SK-N-SH treated with all-trans-retinoic acid at 6 μM for 48 hours (cell line): ENCODE results near the gene CYBA.

Experiments used
- ATAC-seq: fragments of 200-7000 bp; cut with Tn5 transposase; 3 replicates; pipeline ENCODE4 v1.9.1; 2020; ENCODE audit warnings: mild to moderate bottlenecking, moderate library complexity
- ARNTL ChIP-seq: fragments of 450-650 bp; formaldehyde crosslinking; IDR thresholded peaks from 2 replicates; pipeline ENCODE4 v1.5.0; 2020; ENCODE audit warnings: low read depth, mild to moderate bottlenecking, moderate library complexity, borderline replicate concordance
- CREB5 ChIP-seq: fragments of 250-450 bp; sonication (Bioruptor Pico); IDR thresholded peaks from 2 replicates; pipeline ENCODE4 v1.5.1; 2020; ENCODE audit warnings: low read depth, mild to moderate bottlenecking, moderate library complexity
- CSDC2 ChIP-seq: fragments of 250-450 bp; sonication (Bioruptor Pico); IDR thresholded peaks from 2 replicates; pipeline ENCODE4 v1.5.0; 2020; ENCODE audit warnings: mild to moderate bottlenecking, moderate library complexity
- ESRRG ChIP-seq: fragments of 250-450 bp; sonication (Bioruptor Pico); IDR thresholded peaks from 2 replicates; pipeline ENCODE4 v1.6.1; 2021; ENCODE audit warnings: mild to moderate bottlenecking
- GLIS3 ChIP-seq: fragments of 250-450 bp; sonication (Bioruptor Pico); IDR thresholded peaks from 2 replicates; pipeline ENCODE4 v1.5.0; 2020; ENCODE audit warnings: mild to moderate bottlenecking, moderate library complexity
- ISL1 ChIP-seq: fragments of 250-450 bp; sonication (Bioruptor Pico); IDR thresholded peaks from 2 replicates; pipeline ENCODE4 v2.1.2; 2022; ENCODE audit warnings: mild to moderate bottlenecking, moderate library complexity
- OSR1 ChIP-seq: fragments of 250-450 bp; sonication (Bioruptor Pico); IDR thresholded peaks from 2 replicates; pipeline ENCODE4 v1.8.0; 2022; ENCODE audit warnings: moderate library complexity, mild to moderate bottlenecking, inconsistent platforms
- POU6F1 ChIP-seq: fragments of 250-450 bp; sonication (Bioruptor Pico); IDR thresholded peaks from 2 replicates; pipeline ENCODE4 v1.8.0; 2021; ENCODE audit warnings: low read depth, mild to moderate bottlenecking, moderate library complexity, borderline replicate concordance
- PPARA ChIP-seq: fragments of 250-450 bp; sonication (Bioruptor Pico); IDR thresholded peaks from 2 replicates; pipeline ENCODE4 v1.5.0; 2020; ENCODE audit warnings: mild to moderate bottlenecking, borderline replicate concordance
- RARB ChIP-seq: fragments of 250-450 bp; sonication (Bioruptor Pico); IDR thresholded peaks from 2 replicates; pipeline ENCODE4 v1.8.0; 2021; ENCODE audit warnings: mild to moderate bottlenecking, moderate library complexity
- SNAI2 ChIP-seq: fragments of 250-450 bp; sonication (Bioruptor Pico); IDR thresholded peaks from 2 replicates; pipeline ENCODE4 v1.5.0; 2020; ENCODE audit warnings: mild to moderate bottlenecking, moderate library complexity
- TCF4 ChIP-seq: fragments of 250-450 bp; sonication (Bioruptor Pico); IDR thresholded peaks from 2 replicates; pipeline ENCODE4 v1.8.0; 2021; ENCODE audit warnings: mild to moderate bottlenecking, moderate library complexity, borderline replicate concordance
- TOX ChIP-seq: fragments of 250-450 bp; sonication (Bioruptor Pico); IDR thresholded peaks from 2 replicates; pipeline ENCODE4 v1.8.0; 2021; ENCODE audit warnings: mild to moderate bottlenecking, moderate library complexity, borderline replicate concordance
- TSHZ2 ChIP-seq: fragments of 250-450 bp; sonication (Bioruptor Pico); IDR thresholded peaks from 2 replicates; pipeline ENCODE4 v1.5.0; 2020; ENCODE audit warnings: mild to moderate bottlenecking, moderate library complexity
- ZC3H10 ChIP-seq: fragments of 250-450 bp; sonication (Bioruptor Pico); IDR thresholded peaks from 2 replicates; pipeline ENCODE4 v1.5.1; 2021; ENCODE audit warnings: mild to moderate bottlenecking, moderate library complexity
- ZFP3 ChIP-seq: fragments of 250-450 bp; sonication (Bioruptor Pico); IDR thresholded peaks from 2 replicates; pipeline ENCODE4 v1.5.0; 2020; ENCODE audit warnings: mild to moderate bottlenecking, moderate library complexity
- ZFP30 ChIP-seq: fragments of 450-650 bp; formaldehyde crosslinking; IDR thresholded peaks from 2 replicates; pipeline ENCODE4 v1.5.0; 2022; ENCODE audit warnings: mild to moderate bottlenecking, moderate library complexity
- ZNF565 ChIP-seq: fragments of 450-650 bp; formaldehyde crosslinking; conservative IDR thresholded peaks from 2 replicates; pipeline ENCODE4 v1.5.0; 2020; ENCODE audit warnings: low read depth, mild to moderate bottlenecking, moderate library complexity
- ZNF70 ChIP-seq: fragments of 450-650 bp; formaldehyde crosslinking; IDR thresholded peaks from 2 replicates; pipeline ENCODE4 v1.5.0; 2020; ENCODE audit warnings: mild to moderate bottlenecking, moderate library complexity
- ZNF8 ChIP-seq: fragments of 450-650 bp; formaldehyde crosslinking; IDR thresholded peaks from 2 replicates; pipeline ENCODE4 v1.5.0; 2020; ENCODE audit warnings: mild to moderate bottlenecking, moderate library complexity

Gene CYBA

GRCh38 chr16:88600539-88600896 is 50.3 kb downstream of the CYBA start:
- no peak for TF ChIP-seq TOX (CRISPR knock-in tag)
- TF ChIP-seq CREB5 (CRISPR knock-in tag), result no peak
- no peak for TF ChIP-seq ESRRG
- no peak for TF ChIP-seq PPARA (CRISPR knock-in tag)
- TF ChIP-seq POU6F1 (CRISPR knock-in tag), result no peak
- TF ChIP-seq ZFP3 (CRISPR knock-in tag), result no peak
- TF ChIP-seq ZFP30 (CRISPR knock-in tag), result no peak
- no peak for TF ChIP-seq CSDC2 (CRISPR knock-in tag)
- TF ChIP-seq TSHZ2 (CRISPR knock-in tag), result no peak
- TF ChIP-seq RARB (CRISPR knock-in tag), result no peak
- TF ChIP-seq, all 23 proteins: peak for 0
- no peak for ATAC-seq

GRCh38 chr16:88599825-88600538 is 50.9 kb downstream of the CYBA start:
- TF ChIP-seq ZNF8 (CRISPR knock-in tag), result no peak
- no peak for TF ChIP-seq GLIS3 (CRISPR knock-in tag)
- TF ChIP-seq ZNF70 (CRISPR knock-in tag), result no peak
- no peak for TF ChIP-seq TCF4 (CRISPR knock-in tag)
- TF ChIP-seq ISL1, result no peak
- TF ChIP-seq ZFP30 (CRISPR knock-in tag), result no peak
- TF ChIP-seq ARNTL (CRISPR knock-in tag), result no peak
- TF ChIP-seq ZC3H10 (CRISPR knock-in tag), result no peak
- TF ChIP-seq ZFP3 (CRISPR knock-in tag), result no peak
- no peak for TF ChIP-seq CSDC2 (CRISPR knock-in tag)
- TF ChIP-seq ZNF565 (CRISPR knock-in tag), result no peak
- no peak for TF ChIP-seq TSHZ2 (CRISPR knock-in tag)
- no peak for ATAC-seq

- ATAC-seq, result no peak
- TF ChIP-seq ZNF8 (CRISPR knock-in tag) (no peak), TSHZ2 (CRISPR knock-in tag) (no peak), OSR1 (CRISPR knock-in tag) (no peak), RARB (CRISPR knock-in tag) (no peak), ARNTL (CRISPR knock-in tag) (no peak), ZNF70 (CRISPR knock-in tag) (no peak), PPARA (CRISPR knock-in tag) (no peak), POU6F1 (CRISPR knock-in tag) (no peak), CSDC2 (CRISPR knock-in tag) (no peak), ZFP30 (CRISPR knock-in tag) (no peak), ZFP3 (CRISPR knock-in tag) (no peak), SNAI2 (CRISPR knock-in tag) (no peak), GLIS3 (CRISPR knock-in tag) (no peak), CREB5 (CRISPR knock-in tag) (no peak), ISL1 (no peak)
Measured at GRCh38 chr16:88599092-88599733, 51.6 kb downstream of the CYBA start.
